Measurements from ENCODE around the gene ZNF525.
"Not testable (repeated sequence)": the region's sequence is repeated elsewhere in the genome, so short reads cannot be mapped to it uniquely, and the experiment has no call there.

ZNF525 gene

GRCh38 chr19:53365134-53365898 is at the start of gene ZNF525:
TSS of gene ZNF525 (plus strand) at chr19:53365705. CDS start at chr19:53372282, 6,577 bp downstream.
- DNase-seq = peak; percentile 91

- DNase-seq = no peak
Observed at GRCh38 chr19:53328967-53329366, 36.5 kb upstream of the ZNF525 start.

DNA sequence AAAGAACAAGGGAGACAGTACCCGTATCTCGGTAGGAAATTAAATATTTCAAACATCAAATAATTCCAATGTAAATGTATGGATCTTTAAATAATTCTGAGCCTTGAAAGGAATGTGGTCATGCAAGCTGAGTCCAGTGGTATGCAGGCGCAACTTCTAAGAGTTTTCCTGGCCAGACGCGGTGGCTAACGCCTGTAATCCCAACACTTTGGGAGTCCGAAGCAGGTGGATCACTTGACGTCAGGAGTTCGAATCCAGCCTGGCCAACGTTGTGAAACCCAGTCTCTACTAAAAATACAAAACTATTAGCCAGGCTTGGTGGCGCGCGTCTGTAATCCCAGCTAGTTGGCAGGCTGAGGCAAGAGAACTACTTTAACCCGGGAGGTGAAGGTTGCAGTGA is 33.0 kb upstream of the ZNF525 start:
- no peak for DNase-seq

DNA sequence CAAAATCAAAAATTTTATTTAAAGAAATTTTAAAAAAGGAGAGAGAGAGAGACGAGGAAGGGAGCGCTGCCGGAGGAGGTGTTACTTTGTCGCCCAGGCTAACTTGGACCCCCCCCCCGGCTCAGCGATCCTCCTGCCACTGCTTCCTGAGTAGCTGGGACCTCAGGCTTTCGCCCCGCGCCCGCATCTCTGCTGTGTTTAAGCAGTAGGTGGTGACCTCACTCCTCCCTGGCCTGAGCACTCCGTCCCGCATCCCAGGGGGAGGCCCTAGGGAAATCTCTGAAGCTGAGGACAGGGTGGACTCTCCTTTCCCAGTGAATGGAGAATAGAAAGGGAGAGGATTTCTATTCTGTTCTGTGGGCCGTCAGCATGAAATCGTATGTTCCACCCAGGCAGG is 32.4 kb upstream of the ZNF525 start:
- no peak for DNase-seq

- DNase-seq = peak; percentile 91
Observed at GRCh38 chr19:53333463-53334449, 31.7 kb upstream of the ZNF525 start, which contains the start of gene ZNF845. TSS of gene ZNF845 (plus strand) at chr19:53333749. CDS start at chr19:53341308, 7,559 bp downstream.

DNA sequence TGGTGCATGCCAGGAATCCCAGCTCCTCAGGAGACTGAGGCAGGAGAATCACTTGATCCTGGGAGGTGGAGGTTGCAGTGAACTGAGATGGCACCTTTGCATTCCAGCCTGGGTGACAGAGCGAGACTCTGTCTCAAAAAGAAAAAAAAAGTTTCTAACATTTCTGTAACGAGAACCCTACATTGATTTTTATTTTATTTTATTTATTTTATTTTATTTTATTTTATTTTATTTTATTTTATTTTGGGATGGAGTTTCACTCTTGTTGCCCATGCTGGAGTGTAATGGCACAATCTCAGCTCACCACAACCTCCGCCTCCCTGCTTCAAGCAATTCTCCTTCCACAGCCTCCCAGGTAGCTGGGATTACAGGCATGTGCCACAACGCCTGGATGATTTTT is 21.1 kb upstream of the ZNF525 start:
- DNase-seq = not testable (repeated sequence)

DNA sequence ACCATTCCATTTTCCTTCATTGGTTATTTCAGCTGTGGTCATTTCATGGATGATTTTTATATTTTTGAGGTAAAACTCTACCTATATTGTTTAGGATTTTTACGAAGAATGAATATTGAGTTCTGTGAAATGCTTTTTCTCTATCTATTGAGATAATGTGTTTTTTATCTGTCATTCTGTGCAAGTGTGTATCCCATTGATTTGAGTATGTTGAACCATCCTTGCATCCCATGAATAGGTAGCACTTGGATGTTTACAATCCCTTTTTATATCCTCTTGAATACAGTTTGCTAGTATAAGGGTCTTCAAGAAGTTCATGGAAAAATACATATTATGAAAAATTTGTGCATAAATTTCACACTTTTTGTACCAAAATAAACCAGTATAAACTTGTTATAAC is 9.8 kb upstream of the ZNF525 start:
- no peak for DNase-seq

DNA sequence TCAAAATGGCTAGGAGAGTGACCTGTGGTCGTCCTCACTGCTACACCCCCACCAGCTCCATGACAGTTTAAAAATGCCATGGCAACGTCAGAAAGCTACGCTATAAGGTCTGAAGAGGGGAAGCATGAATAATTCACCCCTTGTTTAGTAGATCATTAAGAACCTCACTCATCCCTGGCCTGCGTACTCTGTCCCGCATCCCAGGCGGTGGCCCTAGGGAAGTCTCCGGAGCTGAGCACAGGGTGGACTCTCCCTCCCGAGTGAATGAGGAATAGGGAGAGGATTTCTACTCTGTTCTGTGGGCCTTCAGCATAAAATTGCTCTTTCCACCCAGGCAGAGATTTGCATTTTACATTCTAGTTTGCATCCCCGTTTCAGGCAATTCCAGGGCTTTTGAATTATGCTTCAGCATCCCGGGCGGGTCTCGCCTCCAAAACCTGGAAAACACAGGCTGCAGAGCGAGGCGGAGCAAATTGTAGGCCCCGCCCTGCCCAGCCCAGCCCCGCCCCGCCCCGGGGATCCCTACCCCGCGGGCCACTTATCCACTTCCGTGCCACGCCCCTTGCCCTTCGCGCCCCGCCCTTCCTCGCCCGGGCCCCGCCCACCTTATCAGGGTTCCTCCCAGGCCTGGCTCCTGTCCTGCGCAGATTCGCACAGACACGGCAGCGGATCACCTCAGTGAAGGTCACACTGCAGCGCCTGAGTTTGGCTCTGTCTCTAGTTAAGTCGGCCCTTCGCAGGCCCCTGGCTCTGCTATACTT is 7.5 kb upstream of the ZNF525 start:
- no peak for DNase-seq

- not testable (repeated sequence) for DNase-seq
Observed at GRCh38 chr19:53360056-53360455, 5.4 kb upstream of the ZNF525 start.

GRCh38 chr19:53365899-53366493 is 491 bp downstream of the ZNF525 start:
- DNase-seq = no peak

- DNase-seq = no peak
Observed at GRCh38 chr19:53372196-53372595, 6.7 kb downstream of the ZNF525 start.

GRCh38 chr19:53374288-53374687 is 8.8 kb downstream of the ZNF525 start:
- no peak for DNase-seq

- DNase-seq = no peak
Observed at GRCh38 chr19:53374743-53375142, 9.2 kb downstream of the ZNF525 start.

- DNase-seq = no peak
Observed at GRCh38 chr19:53381376-53381775, 15.9 kb downstream of the ZNF525 start.

DNA sequence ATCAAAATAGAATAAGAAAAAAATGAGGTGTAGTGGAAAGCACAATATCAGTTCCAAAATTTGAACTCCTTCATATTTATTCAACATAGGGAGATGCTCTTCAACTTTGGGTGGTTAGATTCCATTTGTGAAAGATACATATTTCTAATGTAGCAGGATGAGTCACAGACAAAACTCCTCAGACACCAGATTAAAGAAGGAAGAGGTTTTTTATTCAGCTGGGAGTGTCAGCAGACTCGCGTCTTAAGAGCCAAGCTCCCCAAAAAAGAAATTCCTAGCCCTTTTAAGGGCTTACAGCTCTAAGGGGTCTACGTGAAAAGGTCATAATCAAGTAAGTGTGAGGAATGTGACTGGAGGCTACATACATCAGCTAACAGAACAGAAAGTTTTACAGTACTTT is 22.7 kb downstream of the ZNF525 start:
- no peak for DNase-seq

DNA sequence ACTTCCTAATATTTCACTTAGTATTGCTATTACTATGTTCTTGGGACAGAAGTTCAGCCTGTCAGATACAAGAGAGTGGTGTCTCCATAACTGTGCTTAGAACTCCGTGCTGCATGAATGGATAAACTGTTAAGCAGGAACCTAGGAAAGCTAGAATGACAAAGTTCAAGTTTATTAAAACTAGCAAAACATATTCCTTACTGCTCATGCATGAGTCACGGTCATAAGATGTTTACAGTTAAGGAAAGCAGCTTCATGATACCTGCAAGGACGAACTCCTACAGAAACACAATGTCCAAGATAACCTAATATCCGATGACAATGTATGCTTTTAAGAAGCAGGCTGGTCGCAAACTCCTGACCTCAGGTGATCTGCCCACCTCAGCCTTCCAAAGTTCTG is 23.4 kb downstream of the ZNF525 start:
- no peak for DNase-seq

- DNase-seq = no peak
Observed at GRCh38 chr19:53389571-53389970, 24.1 kb downstream of the ZNF525 start.

DNA sequence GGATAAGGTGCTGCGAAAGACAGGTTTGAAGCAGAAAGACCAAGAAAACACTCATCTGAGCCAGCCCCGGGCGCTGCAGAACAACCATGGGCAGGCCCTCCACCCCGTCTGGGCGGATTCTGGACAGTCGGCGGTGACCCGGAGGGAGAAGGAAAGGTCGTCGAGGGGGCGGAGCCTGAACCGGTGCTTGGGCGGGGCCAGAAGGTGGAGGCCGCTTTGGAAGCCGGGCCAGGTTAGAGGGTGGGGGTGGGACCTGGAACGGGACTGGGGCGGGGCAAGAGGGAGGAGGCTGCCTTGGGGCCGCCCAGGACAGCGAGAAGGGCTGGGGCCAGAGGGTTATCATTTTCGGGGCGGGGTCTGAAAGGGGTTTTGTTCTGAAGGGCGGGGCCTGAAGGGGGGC is 24.5 kb downstream of the ZNF525 start:
- no peak for DNase-seq

- DNase-seq = no peak
Observed at GRCh38 chr19:53394522-53394973, 29.0 kb downstream of the ZNF525 start.

GRCh38 chr19:53394974-53395839 is 29.7 kb downstream of the ZNF525 start, which contains the start of gene ZNF765:
TSS of gene ZNF765 (plus strand) at chr19:53395149. CDS start at chr19:53398016, 2,867 bp downstream.
- peak; percentile 93 for DNase-seq

- DNase-seq = not testable (repeated sequence)
Observed at GRCh38 chr19:53395840-53396524, 30.5 kb downstream of the ZNF525 start.
